Mesendoderm (in vitro differentiated cells): Measurements from ENCODE around the gene CDK6.

Experiments
- DNase-seq: peaks from one replicate; pipeline ENCODE4 v3.0.0; 2013
- H2AK5ac ChIP-seq: 2 replicates; pipeline ENCODE4 v1.6.1; 2013; ENCODE audit warnings: low read length, inconsistent platforms
- H2BK120ac ChIP-seq: 2 replicates; pipeline ENCODE4 v1.6.1; 2013; ENCODE audit warnings: low read depth, mild to moderate bottlenecking, low read length, moderate library complexity, mixed read lengths
- H2BK15ac ChIP-seq: replicated peaks from 2 replicates; pipeline ENCODE4 v1.6.1; 2013; ENCODE audit warnings: low read depth, mild to moderate bottlenecking, moderate library complexity
- H2BK5ac ChIP-seq: 2 replicates; pipeline ENCODE4 v1.6.1; 2013; ENCODE audit warnings: low read length, inconsistent platforms
- H3K18ac ChIP-seq: 2 replicates; pipeline ENCODE4 v1.6.1; 2013; ENCODE audit warnings: mild to moderate bottlenecking, low read length, mixed read lengths
- H3K23ac ChIP-seq: one replicate; pipeline ENCODE4 v1.6.1; 2013; ENCODE audit warnings: low read length
- H3K27ac ChIP-seq: 2 replicates; pipeline ENCODE4 v1.5.1; 2013; ENCODE audit warnings: low read depth, mild to moderate bottlenecking, inconsistent platforms, low read length, moderate library complexity
- H3K27me3 ChIP-seq: 2 replicates; pipeline ENCODE4 v1.6.1; 2013; ENCODE audit warnings: low read length, control low read depth, mild to moderate bottlenecking, inconsistent platforms; ENCODE audit not compliant: insufficient read depth, poor library complexity
- H3K36me3 ChIP-seq: 2 replicates; pipeline ENCODE4 v1.6.1; 2013; ENCODE audit warnings: low read length, inconsistent platforms; ENCODE audit not compliant: control insufficient read depth, insufficient read depth
- H3K4ac ChIP-seq: one replicate; pipeline ENCODE4 v1.6.1; 2013; ENCODE audit warnings: low read depth, mild to moderate bottlenecking, low read length, moderate library complexity
- H3K4me1 ChIP-seq: 2 replicates; pipeline ENCODE4 v1.6.1; 2013; ENCODE audit warnings: low read depth, low read length, inconsistent platforms; ENCODE audit not compliant: control insufficient read depth
- H3K4me2 ChIP-seq: 2 replicates; pipeline ENCODE4 v1.6.1; 2013; ENCODE audit warnings: low read length
- H3K4me3 ChIP-seq: 2 replicates; pipeline ENCODE4 v1.5.1; 2013; ENCODE audit warnings: mild to moderate bottlenecking, low read length
- H3K56ac ChIP-seq: one replicate; pipeline ENCODE4 v1.6.1; 2013; ENCODE audit warnings: low read length
- H3K79me1 ChIP-seq: 2 replicates; pipeline ENCODE4 v1.6.1; 2013; ENCODE audit warnings: low read length, inconsistent platforms
- H3K79me2 ChIP-seq: 2 replicates; pipeline ENCODE4 v1.6.1; 2013; ENCODE audit warnings: mild to moderate bottlenecking, low read length; ENCODE audit not compliant: control insufficient read depth, insufficient read depth
- H3K9ac ChIP-seq: 2 replicates; pipeline ENCODE4 v1.6.1; 2013; ENCODE audit warnings: low read length, inconsistent platforms
- H4K5ac ChIP-seq: one replicate; pipeline ENCODE4 v1.6.1; 2013; ENCODE audit warnings: low read length
- H4K8ac ChIP-seq: one replicate; pipeline ENCODE4 v1.6.1; 2013; ENCODE audit warnings: low read depth, mild to moderate bottlenecking, control low read depth, low read length, moderate library complexity
- WGBS: extraction: QIAGEN DNeasy Blood & Tissue Kit; methylation state at CpG from one replicate; pipeline ENCODE4 v1.1.7; 2013; ENCODE audit warnings: low lambda C conversion rate, missing lambda C conversion rate; ENCODE audit not compliant: insufficient coverage; ENCODE audit errors: extremely low coverage; 5-methylcytosine and 5-hydroxymethylcytosine counted together

CDK6 gene

GRCh38 chr7:92661651-92662050 is 174.7 kb downstream of the CDK6 start:
- Histone ChIP-seq H3K4ac (no peak overlapping the region), H2BK15ac (no peak overlapping the region), H3K36me3 (no peaks in the 10 kb centered on the region), H4K8ac (no peak overlapping the region), H3K56ac (no peak overlapping the region), H2BK5ac (no peak overlapping the region), H2BK120ac (no peak overlapping the region), H3K9ac (no peak overlapping the region), H3K27ac (no peak overlapping the region), H3K79me2 (no peaks in the 10 kb centered on the region), H3K4me1 (no peaks in the 10 kb centered on the region), H3K4me3 (no peak overlapping the region), H3K4me2 (no peak overlapping the region), H3K23ac (no peak overlapping the region), H3K18ac (no peak overlapping the region), H3K79me1 (no peaks in the 10 kb centered on the region), H3K27me3 (no peaks in the 10 kb centered on the region), H4K5ac (no peak overlapping the region), H2AK5ac (no peak overlapping the region)
- DNase-seq, result no peak
- no CpG with 5 or more reads among the region's 1 CpG for WGBS

GRCh38 chr7:92658671-92659070 is 177.7 kb downstream of the CDK6 start:
- no peak overlapping the region for H4K8ac ChIP-seq
- H3K4me2 ChIP-seq, result no peak overlapping the region
- H3K27me3 ChIP-seq, result no peaks in the 10 kb centered on the region
- H3K56ac ChIP-seq, result no peak overlapping the region
- H4K5ac ChIP-seq, result no peak overlapping the region
- no peaks in the 10 kb centered on the region for H3K4me1 ChIP-seq
- no peaks in the 10 kb centered on the region for H3K79me2 ChIP-seq
- no peak overlapping the region for H2AK5ac ChIP-seq
- H3K4me3 ChIP-seq, result no peak overlapping the region
- H3K9ac ChIP-seq, result no peak overlapping the region
- H3K4ac ChIP-seq, result no peak overlapping the region
- DNase-seq, result no peak
- 100% methylated on average over 1 of the region's 4 CpGs for WGBS
- no peak overlapping the region for H2BK5ac ChIP-seq
- no peak overlapping the region for H3K18ac ChIP-seq
- no peaks in the 10 kb centered on the region for H3K79me1 ChIP-seq
- H2BK120ac ChIP-seq, result no peak overlapping the region
- H2BK15ac ChIP-seq, result no peak overlapping the region
- H3K27ac ChIP-seq, result no peak overlapping the region
- H3K23ac ChIP-seq, result no peak overlapping the region
- no peaks in the 10 kb centered on the region for H3K36me3 ChIP-seq

DNA sequence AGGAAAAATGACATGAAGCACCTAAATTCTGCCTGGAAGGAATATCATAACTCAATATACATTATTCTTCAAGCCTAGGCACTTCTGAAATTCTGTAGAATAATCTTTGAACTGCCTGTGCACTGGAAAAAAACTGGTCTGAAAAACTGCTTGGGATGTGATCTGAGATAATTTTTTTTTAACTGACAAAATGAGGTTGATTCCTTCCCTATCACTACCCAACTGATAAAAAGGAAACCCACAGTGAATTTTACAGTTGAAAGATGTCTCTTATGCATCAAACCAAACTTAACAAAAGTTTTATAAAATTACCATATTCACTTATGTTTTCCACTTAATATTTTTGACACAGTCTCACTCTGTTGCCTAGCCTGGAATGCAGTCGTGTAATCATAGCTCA is 179.0 kb downstream of the CDK6 start:
- Histone ChIP-seq H3K27ac (no peak overlapping the region), H3K56ac (no peak overlapping the region), H2BK5ac (no peak overlapping the region), H3K9ac (no peak overlapping the region), H3K27me3 (no peaks in the 10 kb centered on the region), H3K4ac (no peak overlapping the region), H3K79me1 (no peaks in the 10 kb centered on the region), H2BK120ac (no peak overlapping the region), H4K8ac (no peak overlapping the region), H3K4me1 (no peaks in the 10 kb centered on the region), H3K18ac (no peak overlapping the region), H3K23ac (no peak overlapping the region), H3K36me3 (no peaks in the 10 kb centered on the region), H3K4me2 (no peak overlapping the region), H3K79me2 (no peaks in the 10 kb centered on the region), H2AK5ac (no peak overlapping the region), H4K5ac (no peak overlapping the region), H3K4me3 (no peak overlapping the region), H2BK15ac (no peak overlapping the region)
- no CpG with 5 or more reads among the region's 1 CpG for WGBS
- no peak for DNase-seq

GRCh38 chr7:92656121-92656520 is 180.3 kb downstream of the CDK6 start:
- 100% methylated on average over 1 of the region's 4 CpGs for WGBS

DNA sequence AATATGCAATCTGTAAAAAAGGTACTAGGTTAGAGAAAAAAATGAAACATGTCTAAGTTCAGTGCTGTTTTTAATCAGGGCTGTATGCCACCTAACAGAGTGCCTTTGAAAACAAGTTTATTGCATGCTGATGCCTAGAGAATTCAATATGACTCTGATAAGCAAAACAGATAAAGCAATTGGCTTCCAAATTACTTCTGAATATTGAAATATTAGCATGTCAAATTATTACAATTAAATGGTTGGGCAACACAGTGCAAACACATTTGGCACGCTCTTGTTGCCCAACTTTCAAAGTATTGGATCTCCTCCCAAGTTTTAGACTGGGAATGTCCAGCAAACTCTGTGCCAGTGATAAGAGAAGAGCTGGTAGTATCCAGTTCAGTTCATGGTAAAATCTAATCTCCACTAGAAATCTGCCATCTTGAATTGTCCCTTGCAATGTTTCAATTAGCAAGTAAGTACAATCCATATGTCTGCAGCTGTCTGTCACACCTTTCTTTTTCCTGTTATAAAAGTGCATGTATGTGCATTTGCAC is 181.0 kb downstream of the CDK6 start:
- no peak overlapping the region for H3K4ac ChIP-seq
- no peak overlapping the region for H3K4me2 ChIP-seq
- no peak overlapping the region for H3K18ac ChIP-seq
- no peak overlapping the region for H3K56ac ChIP-seq
- no peaks in the 10 kb centered on the region for H3K79me1 ChIP-seq
- H3K36me3 ChIP-seq, result no peaks in the 10 kb centered on the region
- H4K5ac ChIP-seq, result no peak overlapping the region
- no peak overlapping the region for H3K9ac ChIP-seq
- no peak overlapping the region for H3K23ac ChIP-seq
- no peak overlapping the region for H4K8ac ChIP-seq
- H2BK15ac ChIP-seq, result no peak overlapping the region
- no CpG with 5 or more reads among the region's 1 CpG for WGBS
- no peaks in the 10 kb centered on the region for H3K79me2 ChIP-seq
- no peak overlapping the region for H2BK120ac ChIP-seq
- DNase-seq, result no peak
- no peaks in the 10 kb centered on the region for H3K4me1 ChIP-seq
- no peaks in the 10 kb centered on the region for H3K27me3 ChIP-seq
- H3K27ac ChIP-seq, result no peak overlapping the region
- no peak overlapping the region for H2AK5ac ChIP-seq
- H3K4me3 ChIP-seq, result no peak overlapping the region
- no peak overlapping the region for H2BK5ac ChIP-seq

More at GRCh38 chr7:92656121-92656520, 180.3 kb downstream of the CDK6 start:
- no peaks in the 10 kb centered on the region for H3K27me3 ChIP-seq
- H3K23ac ChIP-seq, result no peak overlapping the region
- H3K4ac ChIP-seq, result no peak overlapping the region
- no peak overlapping the region for H3K4me3 ChIP-seq
- H2BK15ac ChIP-seq, result no peak overlapping the region
- H4K8ac ChIP-seq, result no peak overlapping the region
- H3K79me1 ChIP-seq, result no peaks in the 10 kb centered on the region
- no peak overlapping the region for H2BK120ac ChIP-seq
- DNase-seq, result no peak
- no peak overlapping the region for H2AK5ac ChIP-seq
- H3K36me3 ChIP-seq, result no peaks in the 10 kb centered on the region
- H3K4me2 ChIP-seq, result no peak overlapping the region
- H3K9ac ChIP-seq, result no peak overlapping the region
- H3K4me1 ChIP-seq, result no peaks in the 10 kb centered on the region
- H3K18ac ChIP-seq, result no peak overlapping the region
- H3K27ac ChIP-seq, result no peak overlapping the region
- H2BK5ac ChIP-seq, result no peak overlapping the region
- H3K79me2 ChIP-seq, result no peaks in the 10 kb centered on the region
- H3K56ac ChIP-seq, result no peak overlapping the region
- no peak overlapping the region for H4K5ac ChIP-seq

DNA sequence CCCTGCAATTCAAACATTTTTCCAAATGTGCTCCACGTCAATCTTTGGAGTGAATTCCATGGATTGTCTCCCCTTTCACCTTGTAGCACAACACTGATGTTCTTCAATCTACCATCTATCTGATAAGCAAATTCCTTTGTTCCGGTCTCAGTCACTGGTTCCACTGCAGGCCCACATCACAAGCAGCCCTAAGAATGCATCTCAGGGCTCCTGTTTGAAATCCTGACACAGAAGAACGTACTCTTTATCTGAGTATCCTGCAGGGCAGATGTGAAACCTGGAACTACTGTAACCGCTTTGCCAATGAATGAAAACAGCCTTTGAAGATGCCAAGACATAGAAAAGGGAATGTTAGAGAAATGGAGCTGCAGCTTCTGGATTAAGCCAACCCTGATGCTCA is 183.2 kb downstream of the CDK6 start:
- Histone ChIP-seq H3K4me2 (no peak overlapping the region), H3K4ac (no peak overlapping the region), H3K18ac (no peak overlapping the region), H2AK5ac (no peak overlapping the region), H3K4me3 (no peak overlapping the region), H3K23ac (no peak overlapping the region), H4K8ac (no peak overlapping the region), H3K4me1 (no peaks in the 10 kb centered on the region), H3K79me1 (no peaks in the 10 kb centered on the region), H2BK5ac (no peak overlapping the region), H3K79me2 (no peaks in the 10 kb centered on the region), H3K27me3 (no peaks in the 10 kb centered on the region), H2BK120ac (no peak overlapping the region), H2BK15ac (no peak overlapping the region), H3K56ac (no peak overlapping the region), H4K5ac (no peak overlapping the region), H3K9ac (no peak overlapping the region), H3K27ac (no peak overlapping the region), H3K36me3 (no peaks in the 10 kb centered on the region)
- peak; percentile 84 for DNase-seq
- no CpG with 5 or more reads among the region's 4 CpGs for WGBS
